Activated T-cell treated with anti-CD3 and anti-CD28 coated beads, Interleukin-2, amount 50 U/mL, for 72 hours (primary cell): ENCODE results near the gene WIPF3. TPM values are rescaled to one million over a fixed set of nuclear protein-coding genes. Genes with fewer than 3 reads are reported as not detected.
"Not testable (repeated sequence)": the region's sequence is repeated elsewhere in the genome, so short reads cannot be mapped to it uniquely, and the experiment has no call there.

Source experiments
- ATAC-seq, 2 donors: fragments of 150-1000 bp; cut with Tn5 transposase; replicated peaks in 1 of 2; 2 replicates each; pipeline ENCODE4 v1.10.0; 2021; ENCODE audit warnings: moderate library complexity in 2 of 2, mild to moderate bottlenecking in 1 of 2
- DNase-seq, 2 donors: peaks; one replicate each; pipeline ENCODE4 v3.0.0; 2021 to 2022; ENCODE audit warnings: mixed read lengths in 1 of 2
- H3K27ac Mint-ChIP-seq: one replicate; pipeline ENCODE4 v1.8.0; 2022; ENCODE audit warnings: mild to moderate bottlenecking, moderate library complexity, mixed read lengths
- H3K27me3 Mint-ChIP-seq: one replicate; pipeline ENCODE4 v1.8.0; 2022; ENCODE audit warnings: low read depth, mixed read lengths
- H3K36me3 Mint-ChIP-seq, 2 donors: one replicate each; pipeline ENCODE4 v1.8.0; 2022; ENCODE audit warnings: mixed read lengths in 2 of 2, mild to moderate bottlenecking in 1 of 2; ENCODE audit not compliant: insufficient read depth in 2 of 2
- H3K4me1 Mint-ChIP-seq: one replicate; pipeline ENCODE4 v1.8.0; 2022; ENCODE audit warnings: low read depth, mixed read lengths
- H3K4me3 Mint-ChIP-seq, 2 donors: one replicate each; pipeline ENCODE4 v1.8.0; 2022; ENCODE audit warnings: mild to moderate bottlenecking in 2 of 2, mixed read lengths in 2 of 2, moderate library complexity in 2 of 2
- H3K9me3 Mint-ChIP-seq, 2 donors: one replicate each; pipeline ENCODE4 v1.8.0; 2022; ENCODE audit warnings: mixed read lengths in 2 of 2
- total RNA-seq, 2 donors: library from RNA; stranded (reverse); gene quantifications; one replicate each; pipeline ENCODE4 v1.2.3, GENCODE V29; 2022

The WIPF3 gene
- total RNA-seq, 2 donors from 2014 or later = not detected

- Mint-ChIP-seq H3K27me3 (peaks cover 10% of the 10 kb centered on the region), H3K4me3 (no peak overlapping the region), H3K4me1 (peaks cover 16% of the 10 kb centered on the region), H3K9me3 (no peaks in the 10 kb centered on the region), H3K36me3 (no peaks in the 10 kb centered on the region), H3K27ac (no peak overlapping the region)
- ATAC-seq = no peak
- DNase-seq = no peak
Measured at GRCh38 chr7:29882481-29882880, 76.2 kb downstream of the WIPF3 start.

GRCh38 chr7:29883462-29884398 is 77.4 kb downstream of the WIPF3 start:
- Mint-ChIP-seq H3K9me3 (no peaks in the 10 kb centered on the region), H3K27ac (no peak overlapping the region), H3K36me3 (no peaks in the 10 kb centered on the region), H3K4me3 (peak overlapping the region in 1 of 2 donors; percentile 38), H3K4me1 (peaks cover 9% of the 10 kb centered on the region), H3K27me3 (peaks cover 3% of the 10 kb centered on the region)
- DNase-seq (no peak), ATAC-seq (no peak)

GRCh38 chr7:29884399-29885272 is 78.3 kb downstream of the WIPF3 start:
- Mint-ChIP-seq H3K4me3 (no peak overlapping the region), H3K4me1 (peaks cover 9% of the 10 kb centered on the region), H3K27ac (no peak overlapping the region), H3K36me3 (no peaks in the 10 kb centered on the region), H3K9me3 (no peaks in the 10 kb centered on the region), H3K27me3 (no peaks in the 10 kb centered on the region)
- ATAC-seq (no peak), DNase-seq (no peak)

- no peak overlapping the region for H3K27ac Mint-ChIP-seq
- no peaks in the 10 kb centered on the region for H3K27me3 Mint-ChIP-seq
- H3K4me1 Mint-ChIP-seq = peaks cover 9% of the 10 kb centered on the region
- no peaks in the 10 kb centered on the region for H3K36me3 Mint-ChIP-seq
- ATAC-seq (no peak), DNase-seq (no peak)
- no peaks in the 10 kb centered on the region for H3K9me3 Mint-ChIP-seq
- no peak overlapping the region for H3K4me3 Mint-ChIP-seq
Measured at GRCh38 chr7:29885626-29886025, 79.3 kb downstream of the WIPF3 start.

GRCh38 chr7:29886827-29887226 is 80.5 kb downstream of the WIPF3 start:
- H3K27me3 Mint-ChIP-seq = no peaks in the 10 kb centered on the region
- no peak overlapping the region for H3K27ac Mint-ChIP-seq
- no peaks in the 10 kb centered on the region for H3K9me3 Mint-ChIP-seq
- no peaks in the 10 kb centered on the region for H3K36me3 Mint-ChIP-seq
- peaks cover 9% of the 10 kb centered on the region for H3K4me1 Mint-ChIP-seq
- no peak overlapping the region for H3K4me3 Mint-ChIP-seq
- DNase-seq = no peak
- ATAC-seq = no peak

- no peak overlapping the region for H3K27ac Mint-ChIP-seq
- H3K4me3 Mint-ChIP-seq = no peak overlapping the region
- DNase-seq = no peak
Measured at GRCh38 chr7:29888006-29888405, 81.7 kb downstream of the WIPF3 start.

GRCh38 chr7:29889288-29889687 is 83.0 kb downstream of the WIPF3 start:
- Mint-ChIP-seq H3K27ac (no peak overlapping the region), H3K9me3 (no peaks in the 10 kb centered on the region), H3K36me3 (no peaks in the 10 kb centered on the region), H3K4me3 (no peak overlapping the region), H3K4me1 (no peaks in the 10 kb centered on the region), H3K27me3 (no peaks in the 10 kb centered on the region)
- no peak for DNase-seq
- ATAC-seq = no peak

More at GRCh38 chr7:29888006-29888405, 81.7 kb downstream of the WIPF3 start:
- Mint-ChIP-seq H3K36me3 (no peaks in the 10 kb centered on the region), H3K4me1 (peaks cover 5% of the 10 kb centered on the region), H3K9me3 (no peaks in the 10 kb centered on the region), H3K27me3 (no peaks in the 10 kb centered on the region)
- no peak for ATAC-seq

GRCh38 chr7:29890251-29890650 is 83.9 kb downstream of the WIPF3 start:
- no peak for ATAC-seq
- no peak overlapping the region for H3K4me3 Mint-ChIP-seq
- no peaks in the 10 kb centered on the region for H3K9me3 Mint-ChIP-seq
- H3K27ac Mint-ChIP-seq = no peak overlapping the region
- DNase-seq = no peak
- no peaks in the 10 kb centered on the region for H3K4me1 Mint-ChIP-seq
- H3K36me3 Mint-ChIP-seq = no peaks in the 10 kb centered on the region
- H3K27me3 Mint-ChIP-seq = no peaks in the 10 kb centered on the region

- not testable (repeated sequence) for H3K27ac Mint-ChIP-seq, H3K9me3 Mint-ChIP-seq, H3K36me3 Mint-ChIP-seq, DNase-seq, H3K4me3 Mint-ChIP-seq, H3K27me3 Mint-ChIP-seq, H3K4me1 Mint-ChIP-seq, ATAC-seq
Measured at GRCh38 chr7:29890786-29891185, 84.5 kb downstream of the WIPF3 start.

GRCh38 chr7:29891766-29892165 is 85.5 kb downstream of the WIPF3 start:
- DNase-seq (no peak), ATAC-seq (no peak)
- Mint-ChIP-seq H3K27me3 (no peaks in the 10 kb centered on the region), H3K9me3 (no peaks in the 10 kb centered on the region), H3K4me1 (no peaks in the 10 kb centered on the region), H3K36me3 (no peaks in the 10 kb centered on the region), H3K27ac (no peak overlapping the region), H3K4me3 (no peak overlapping the region)

GRCh38 chr7:29892231-29892630 is 85.9 kb downstream of the WIPF3 start:
- DNase-seq = no peak
- Mint-ChIP-seq H3K4me3 (no peak overlapping the region), H3K36me3 (peaks cover 0 to 1% of the 10 kb centered on the region in 2 donors), H3K27me3 (no peaks in the 10 kb centered on the region), H3K27ac (no peak overlapping the region), H3K4me1 (no peaks in the 10 kb centered on the region), H3K9me3 (no peaks in the 10 kb centered on the region)
- no peak for ATAC-seq

- no peaks in the 10 kb centered on the region for H3K4me1 Mint-ChIP-seq
- H3K27ac Mint-ChIP-seq = no peak overlapping the region
- DNase-seq = no peak
- H3K4me3 Mint-ChIP-seq = no peak overlapping the region
- peaks cover 0 to 3% of the 10 kb centered on the region in 2 donors for H3K9me3 Mint-ChIP-seq
- ATAC-seq = no peak
- H3K27me3 Mint-ChIP-seq = peaks cover 8% of the 10 kb centered on the region
- H3K36me3 Mint-ChIP-seq = peaks cover 0 to 3% of the 10 kb centered on the region in 2 donors
Measured at GRCh38 chr7:29893351-29893965, 87.2 kb downstream of the WIPF3 start.

- peaks cover 0 to 3% of the 10 kb centered on the region in 2 donors for H3K36me3 Mint-ChIP-seq
- H3K27ac Mint-ChIP-seq = no peak overlapping the region
- no peak for ATAC-seq
- peaks cover 0 to 3% of the 10 kb centered on the region in 2 donors for H3K9me3 Mint-ChIP-seq
- H3K27me3 Mint-ChIP-seq = peaks cover 9% of the 10 kb centered on the region
- DNase-seq = no peak
- H3K4me3 Mint-ChIP-seq = no peak overlapping the region
- no peaks in the 10 kb centered on the region for H3K4me1 Mint-ChIP-seq
Measured at GRCh38 chr7:29894256-29894655, 87.9 kb downstream of the WIPF3 start.
